Glutamatergic neuron (in vitro differentiated cells): ENCODE measurements around the gene CYSLTR2. TPM values are rescaled to one million over a fixed set of nuclear protein-coding genes. Genes with fewer than 3 reads are reported as not detected.
A peak's percentile ranks its signal among the peaks of the same experiment; 100 is the strongest.

Source experiments
- DNase-seq: peaks from one replicate; pipeline ENCODE4 v3.0.0; 2022
- H3K27ac Mint-ChIP-seq: one replicate; pipeline ENCODE4 v1.8.0; 2020; ENCODE audit warnings: mild to moderate bottlenecking, mixed read lengths, inconsistent platforms; ENCODE audit not compliant: unreplicated experiment
- H3K27me3 Mint-ChIP-seq: one replicate; pipeline ENCODE4 v1.8.0; 2020; ENCODE audit warnings: mild to moderate bottlenecking, moderate library complexity, mixed read lengths, inconsistent platforms; ENCODE audit not compliant: unreplicated experiment
- H3K36me3 Mint-ChIP-seq: one replicate; pipeline ENCODE4 v1.8.0; 2020; ENCODE audit warnings: mild to moderate bottlenecking, mixed read lengths, inconsistent platforms; ENCODE audit not compliant: unreplicated experiment
- H3K4me1 Mint-ChIP-seq: one replicate; pipeline ENCODE4 v1.8.0; 2020; ENCODE audit warnings: mild to moderate bottlenecking, low read depth, mixed read lengths, inconsistent platforms; ENCODE audit not compliant: unreplicated experiment
- H3K4me3 Mint-ChIP-seq: one replicate; pipeline ENCODE4 v1.8.0; 2020; ENCODE audit warnings: mild to moderate bottlenecking, mixed read lengths, inconsistent platforms; ENCODE audit not compliant: unreplicated experiment
- H3K9me3 Mint-ChIP-seq: one replicate; pipeline ENCODE4 v1.8.0; 2020; ENCODE audit warnings: mild to moderate bottlenecking, moderate library complexity, mixed read lengths, inconsistent platforms; ENCODE audit not compliant: unreplicated experiment
- total RNA-seq: library from RNA; stranded (reverse); fragmentation: NEBNext Ultra II Directional; extraction: Animal tissue kit (Norgen Biotek cat#: 25700); gene quantifications from one replicate; pipeline ENCODE4 v1.2.1, GENCODE V29; 2021; ENCODE audit not compliant: unreplicated experiment
- TF ChIP-seq, protein P1 (sequence below): fragments of 200-600 bp; sonication (generic); IDR thresholded peaks from one replicate; pipeline ENCODE4 v1.5.0; 2021; ENCODE audit not compliant: partially characterized antibody, unreplicated experiment

The CYSLTR2 gene
- total RNA-seq, 1 donor from 2014 or later: 4.9 TPM

DNA sequence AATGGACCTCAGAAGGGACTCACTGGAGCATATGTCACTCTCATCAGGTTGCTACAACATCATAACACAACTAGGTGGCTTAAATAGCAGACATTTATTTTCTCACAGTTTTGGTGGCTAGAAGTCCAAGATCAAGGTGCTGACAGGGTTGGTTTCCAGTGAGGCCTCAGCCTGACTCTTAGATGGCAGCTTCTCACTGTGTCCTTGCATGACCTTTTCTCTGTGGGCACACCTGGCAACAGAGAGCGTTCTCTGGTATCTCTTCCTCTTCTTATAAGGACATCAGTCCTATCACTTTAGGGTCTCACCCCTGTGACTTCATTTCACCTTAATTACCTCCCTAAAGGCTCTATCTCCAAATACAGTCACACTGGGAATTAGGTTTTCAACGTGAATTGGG lies 74.5 kb downstream of the CYSLTR2 start:
- Mint-ChIP-seq H3K9me3 (no peaks in the 10 kb centered on the region), H3K4me1 (peaks cover 3% of the 10 kb centered on the region), H3K27me3 (peaks cover 11% of the 10 kb centered on the region), H3K4me3 (no peak overlapping the region), H3K27ac (no peak overlapping the region), H3K36me3 (peaks cover under 1% of the 10 kb centered on the region)
- DNase-seq: no peak
- TF ChIP-seq, protein P1, sequence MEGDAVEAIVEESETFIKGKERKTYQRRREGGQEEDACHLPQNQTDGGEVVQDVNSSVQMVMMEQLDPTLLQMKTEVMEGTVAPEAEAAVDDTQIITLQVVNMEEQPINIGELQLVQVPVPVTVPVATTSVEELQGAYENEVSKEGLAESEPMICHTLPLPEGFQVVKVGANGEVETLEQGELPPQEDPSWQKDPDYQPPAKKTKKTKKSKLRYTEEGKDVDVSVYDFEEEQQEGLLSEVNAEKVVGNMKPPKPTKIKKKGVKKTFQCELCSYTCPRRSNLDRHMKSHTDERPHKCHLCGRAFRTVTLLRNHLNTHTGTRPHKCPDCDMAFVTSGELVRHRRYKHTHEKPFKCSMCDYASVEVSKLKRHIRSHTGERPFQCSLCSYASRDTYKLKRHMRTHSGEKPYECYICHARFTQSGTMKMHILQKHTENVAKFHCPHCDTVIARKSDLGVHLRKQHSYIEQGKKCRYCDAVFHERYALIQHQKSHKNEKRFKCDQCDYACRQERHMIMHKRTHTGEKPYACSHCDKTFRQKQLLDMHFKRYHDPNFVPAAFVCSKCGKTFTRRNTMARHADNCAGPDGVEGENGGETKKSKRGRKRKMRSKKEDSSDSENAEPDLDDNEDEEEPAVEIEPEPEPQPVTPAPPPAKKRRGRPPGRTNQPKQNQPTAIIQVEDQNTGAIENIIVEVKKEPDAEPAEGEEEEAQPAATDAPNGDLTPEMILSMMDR: no peak

GRCh38 chr13:48728876-48729275 lies 75.1 kb downstream of the CYSLTR2 start:
- no peak overlapping the region for H3K4me3 Mint-ChIP-seq
- H3K9me3 Mint-ChIP-seq: no peaks in the 10 kb centered on the region
- TF ChIP-seq, protein P1: no peak
- peaks cover 3% of the 10 kb centered on the region for H3K4me1 Mint-ChIP-seq
- H3K27ac Mint-ChIP-seq: no peak overlapping the region
- H3K27me3 Mint-ChIP-seq: peaks cover 11% of the 10 kb centered on the region
- no peak for DNase-seq
- peaks cover 5% of the 10 kb centered on the region for H3K36me3 Mint-ChIP-seq

- peaks cover 5% of the 10 kb centered on the region for H3K36me3 Mint-ChIP-seq
- H3K4me3 Mint-ChIP-seq: no peak overlapping the region
- peaks cover 3% of the 10 kb centered on the region for H3K4me1 Mint-ChIP-seq
- TF ChIP-seq, protein P1: no peak
- no peaks in the 10 kb centered on the region for H3K9me3 Mint-ChIP-seq
- H3K27me3 Mint-ChIP-seq: peaks cover 9% of the 10 kb centered on the region
- H3K27ac Mint-ChIP-seq: no peak overlapping the region
- no peak for DNase-seq
Measured at GRCh38 chr13:48729856-48730255, 76.1 kb downstream of the CYSLTR2 start.

GRCh38 chr13:48731001-48731658 lies 77.4 kb downstream of the CYSLTR2 start:
- Mint-ChIP-seq H3K4me3 (no peak overlapping the region), H3K36me3 (peaks cover 5% of the 10 kb centered on the region), H3K4me1 (peaks cover 3% of the 10 kb centered on the region), H3K27me3 (peaks cover 9% of the 10 kb centered on the region), H3K27ac (no peak overlapping the region), H3K9me3 (no peaks in the 10 kb centered on the region)
- TF ChIP-seq, protein P1: no peak
- no peak for DNase-seq

GRCh38 chr13:48731957-48732569 lies 78.3 kb downstream of the CYSLTR2 start:
- Mint-ChIP-seq H3K27me3 (peaks cover 9% of the 10 kb centered on the region), H3K36me3 (peaks cover 5% of the 10 kb centered on the region), H3K27ac (no peak overlapping the region), H3K4me3 (no peak overlapping the region), H3K9me3 (no peaks in the 10 kb centered on the region), H3K4me1 (peaks cover 2% of the 10 kb centered on the region)
- TF ChIP-seq, protein P1: peak; percentile 63
- peak; percentile 59 for DNase-seq
